ENCODE measurements around the gene FBRS.
"Not testable (repeated sequence)": the region's sequence is repeated elsewhere in the genome, so short reads cannot be mapped to it uniquely, and the experiment has no call there.

FBRS gene

GRCh38 chr16:30700491-30700890 lies 42.3 kb downstream of the FBRS start:
- no peak for DNase-seq

DNA sequence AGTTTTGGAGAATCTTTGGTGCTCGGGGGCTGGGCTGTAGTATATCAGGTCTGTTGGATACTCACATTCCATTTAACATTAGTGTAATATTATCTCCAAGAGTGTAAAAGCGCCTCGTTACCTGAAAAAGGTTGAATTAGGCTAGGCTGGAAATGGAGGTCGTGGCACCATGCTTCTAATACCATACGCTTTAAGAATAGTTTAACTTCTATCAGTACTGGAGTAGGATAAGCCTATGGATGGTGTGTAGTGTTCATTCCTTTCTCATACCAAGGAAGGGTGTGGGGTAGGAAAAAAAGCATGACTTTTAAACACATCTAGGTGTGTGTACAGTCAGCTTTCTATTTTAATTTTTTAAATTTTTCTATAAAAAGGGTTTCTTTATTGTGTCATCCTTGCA lies 42.7 kb downstream of the FBRS start:
- no peak for DNase-seq

DNA sequence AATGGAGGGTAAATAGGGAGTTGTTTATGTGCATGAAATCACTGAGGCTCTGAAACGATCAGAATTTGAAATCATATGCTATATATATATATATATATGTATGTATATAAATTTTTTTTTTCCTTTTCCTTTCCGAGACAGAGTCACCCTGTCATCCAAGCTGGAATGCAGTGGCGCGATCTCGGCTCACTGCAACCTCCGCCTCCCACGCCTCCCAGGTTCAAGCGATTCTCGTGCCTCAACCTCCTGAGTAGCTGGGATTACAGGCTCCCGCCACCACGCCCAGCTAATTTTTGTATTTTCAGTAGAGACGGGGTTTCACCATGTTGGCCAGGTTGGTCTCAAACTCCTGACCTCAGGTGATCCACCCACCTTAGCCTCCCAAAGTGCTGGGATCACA lies 44.8 kb downstream of the FBRS start:
- DNase-seq: not testable (repeated sequence)

GRCh38 chr16:30703971-30704370 lies 45.7 kb downstream of the FBRS start:
- DNase-seq: no peak

- no peak for DNase-seq
These were observed 47.8 kb downstream of the FBRS start for GRCh38 chr16:30706046-30706445.

DNA sequence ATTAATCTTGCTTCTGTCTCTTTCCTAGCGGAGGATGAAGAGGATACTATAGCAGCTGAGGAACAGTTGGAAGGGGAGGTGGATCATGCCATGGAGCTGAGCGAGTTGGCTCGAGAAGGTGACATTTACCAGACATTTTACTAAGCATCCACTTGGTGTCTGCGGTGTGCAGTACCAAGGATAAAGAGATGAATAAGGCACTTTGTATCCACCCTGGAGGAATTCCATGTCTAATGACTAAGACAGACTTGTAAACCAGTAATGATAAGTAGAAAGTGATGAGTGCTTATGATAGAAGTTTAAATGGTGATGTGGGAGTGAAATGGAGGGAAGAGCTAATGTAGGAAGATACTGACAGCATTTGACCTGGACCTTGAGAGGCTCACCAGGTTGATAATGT lies 52.7 kb downstream of the FBRS start:
- no peak for DNase-seq

- no peak for DNase-seq
These were observed 53.5 kb downstream of the FBRS start for GRCh38 chr16:30711712-30712111.

- DNase-seq: peak; percentile 42
These were observed 57.7 kb downstream of the FBRS start for GRCh38 chr16:30715750-30716445.

DNA sequence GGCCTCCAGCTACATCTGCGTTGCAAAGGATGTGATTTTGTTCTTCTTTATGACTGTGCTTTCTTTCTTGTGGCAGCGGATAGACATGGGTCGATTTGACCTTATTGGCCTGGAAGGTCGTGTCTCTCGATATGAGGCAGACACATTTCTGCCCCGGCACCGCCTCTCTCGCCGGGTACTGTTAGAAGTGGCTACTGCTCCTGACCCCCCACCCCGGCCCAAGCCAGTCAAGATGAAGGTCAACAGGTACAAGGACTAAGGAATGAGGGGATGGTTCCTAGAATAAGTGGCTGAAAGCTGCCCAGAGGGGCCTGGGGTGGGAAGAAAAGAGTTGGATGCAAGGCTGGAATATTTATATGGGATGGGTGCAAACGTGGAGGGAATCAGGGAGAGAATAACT lies 61.9 kb downstream of the FBRS start:
- no peak for DNase-seq

All from activated gamma-delta T cell treated with Interleukin-2 at 50 U/mL for 16 hours (primary cell).